ENCODE results near the gene MYH6.
"Not testable (repeated sequence)": the region's sequence is repeated elsewhere in the genome, so short reads cannot be mapped to it uniquely, and the experiment has no call there.

Gene MYH6

DNA sequence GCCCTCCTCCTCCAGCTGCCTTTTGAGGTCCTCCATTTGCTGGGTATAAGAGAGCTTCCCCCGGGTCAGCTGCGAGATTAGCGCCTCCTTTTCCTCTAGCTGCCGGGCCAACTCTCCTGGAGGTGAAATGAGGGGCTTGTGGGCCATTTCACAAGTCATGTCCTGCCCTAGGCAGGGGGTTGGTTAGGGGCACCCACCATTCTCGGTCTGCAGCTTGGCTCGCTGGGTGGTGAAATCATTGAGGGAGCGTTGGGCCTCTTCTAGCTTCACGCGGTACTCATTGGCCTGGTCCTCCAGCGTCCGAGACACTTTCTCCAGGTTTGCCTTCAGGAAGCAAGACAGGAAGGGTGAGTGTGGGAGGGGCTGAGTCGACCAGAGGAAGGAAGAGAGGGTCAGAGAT lies 18.7 kb downstream of the MYH6 start:
- no peak for DNase-seq

DNA sequence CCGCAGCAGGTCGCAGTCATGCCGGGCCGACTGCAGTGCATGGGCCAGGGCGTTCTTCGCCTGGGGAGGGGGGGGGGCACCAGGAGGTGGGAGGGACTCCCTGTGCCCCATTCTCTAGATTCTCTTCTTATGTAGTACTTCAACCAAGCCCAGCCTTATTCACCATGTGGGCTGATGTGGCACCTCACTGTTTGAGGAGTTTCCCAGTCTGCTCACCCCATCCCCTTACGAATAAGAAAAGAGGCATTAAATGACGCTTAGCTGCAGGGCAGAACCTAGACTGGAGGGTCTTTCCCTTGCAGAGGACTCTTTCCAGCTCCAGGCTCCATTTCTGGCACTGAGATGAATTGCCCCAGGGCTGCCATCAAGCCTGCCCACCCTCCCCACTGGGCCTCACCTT lies 19.1 kb downstream of the MYH6 start:
- no peak for DNase-seq

DNA sequence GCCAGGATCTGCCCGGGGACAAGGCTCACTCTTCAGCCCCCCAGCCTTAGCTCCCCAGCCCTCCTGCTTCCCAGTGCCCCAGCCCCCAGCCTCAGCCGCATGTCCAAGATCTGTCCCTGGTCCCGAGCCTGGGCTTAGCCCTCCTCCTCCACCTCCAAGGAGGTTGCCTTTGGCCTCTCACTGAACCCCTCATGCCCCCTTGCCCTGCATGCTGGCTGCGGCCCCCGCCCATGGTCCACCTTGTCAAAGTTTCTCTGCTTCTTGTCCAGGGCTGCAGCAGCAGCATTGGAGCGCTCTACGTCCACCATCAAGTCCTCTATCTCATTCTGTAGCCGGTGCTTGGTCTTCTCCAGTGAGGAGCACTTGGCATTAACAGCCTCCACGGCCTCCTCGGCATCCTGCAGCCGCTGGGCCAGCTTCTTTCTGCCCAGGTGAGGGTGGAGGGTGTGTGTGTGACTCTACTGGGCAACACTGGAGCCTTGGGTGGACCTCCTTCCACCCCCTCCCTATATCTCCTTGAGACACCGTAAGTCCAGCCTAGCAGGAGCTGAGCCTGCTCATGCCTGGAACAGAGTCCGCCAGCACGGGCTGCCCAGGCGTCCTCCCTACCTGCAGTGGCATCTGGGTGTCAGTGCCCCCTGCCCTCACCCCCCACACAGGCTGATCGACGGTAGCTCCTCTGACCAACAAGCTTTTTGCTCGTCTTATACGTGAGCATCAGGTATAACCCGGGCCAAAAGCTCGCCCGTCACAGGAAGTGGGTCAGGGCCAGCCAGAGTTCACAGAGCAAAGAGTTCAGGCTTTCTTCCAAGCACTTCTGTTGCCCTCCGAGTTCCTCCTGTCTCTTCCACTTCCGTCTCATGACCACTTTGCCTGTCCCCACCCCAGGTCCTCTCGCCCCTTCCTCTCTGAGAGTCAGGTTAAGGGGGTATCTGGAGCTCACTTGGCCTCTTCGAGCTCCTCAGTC lies 19.9 kb downstream of the MYH6 start:
- DNase-seq, result no peak

DNA sequence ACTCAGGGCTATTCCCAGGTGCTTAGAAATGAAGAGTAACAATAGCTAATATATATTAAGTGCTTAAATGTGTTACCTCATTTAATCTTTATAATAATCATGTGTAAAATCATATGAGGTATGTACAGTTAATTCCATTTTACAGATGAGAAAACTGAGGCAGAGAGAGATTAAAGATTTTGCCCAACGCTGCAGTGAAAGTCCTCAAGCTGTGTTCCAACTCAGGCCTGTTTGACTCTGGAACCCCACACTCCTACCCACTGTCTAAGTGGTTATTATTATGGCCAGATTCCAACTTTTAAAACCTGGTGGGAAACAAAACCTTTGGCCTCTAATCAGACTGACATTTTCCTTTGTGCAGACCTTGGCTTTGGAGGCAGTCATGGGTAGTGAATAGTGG lies 21.1 kb downstream of the MYH6 start:
- DNase-seq, result no peak

DNA sequence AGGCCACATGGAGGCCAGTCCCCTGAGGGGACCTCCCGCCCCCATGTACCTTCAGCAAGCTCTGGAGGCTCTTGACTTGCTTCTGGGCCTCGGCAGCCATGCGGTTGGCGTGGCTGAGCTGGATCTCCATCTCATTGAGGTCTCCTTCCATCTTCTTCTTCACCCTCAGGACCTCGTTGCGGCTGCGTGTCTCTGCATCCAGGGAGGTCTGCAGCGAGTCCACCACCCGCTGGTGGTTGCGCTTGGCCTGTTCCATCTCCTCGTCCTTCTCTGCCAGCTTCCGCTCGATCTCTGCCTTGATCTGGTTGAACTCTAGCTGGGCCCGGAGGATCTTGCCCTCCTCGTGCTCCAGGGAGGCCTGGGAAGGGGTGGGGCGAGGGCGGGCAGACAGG lies 21.8 kb downstream of the MYH6 start:
- DNase-seq, result not testable (repeated sequence)

DNA sequence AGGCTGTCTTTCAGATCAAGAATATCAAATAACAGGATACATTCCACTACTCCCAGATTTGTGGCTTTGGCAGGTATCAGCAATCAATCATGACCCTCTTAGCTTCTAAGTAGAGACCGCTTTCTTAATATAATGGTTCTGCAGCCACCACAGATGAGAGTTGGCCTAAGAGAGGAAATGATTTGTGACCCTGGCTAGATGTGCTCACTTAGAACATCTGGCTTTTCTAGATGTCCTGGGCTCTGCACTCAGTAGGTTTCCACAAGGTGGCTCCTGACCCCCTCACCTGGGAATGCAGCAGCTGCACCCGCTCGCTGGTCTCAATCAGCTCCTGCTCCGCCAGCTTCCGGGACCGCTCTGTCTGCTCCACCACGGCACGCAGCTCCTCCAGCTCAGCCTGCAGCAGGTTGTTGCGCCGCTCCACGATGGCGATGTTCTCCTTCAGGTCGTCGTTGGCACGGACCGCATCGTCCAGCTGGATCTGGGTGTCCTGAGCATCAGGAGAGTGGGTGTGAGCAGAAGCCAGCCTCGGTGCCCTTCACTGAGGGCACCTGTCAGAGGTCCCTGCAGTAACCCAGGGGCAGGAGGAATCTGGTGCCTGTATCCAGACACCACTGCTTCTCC lies 22.3 kb downstream of the MYH6 start:
- DNase-seq, result no peak

DNA sequence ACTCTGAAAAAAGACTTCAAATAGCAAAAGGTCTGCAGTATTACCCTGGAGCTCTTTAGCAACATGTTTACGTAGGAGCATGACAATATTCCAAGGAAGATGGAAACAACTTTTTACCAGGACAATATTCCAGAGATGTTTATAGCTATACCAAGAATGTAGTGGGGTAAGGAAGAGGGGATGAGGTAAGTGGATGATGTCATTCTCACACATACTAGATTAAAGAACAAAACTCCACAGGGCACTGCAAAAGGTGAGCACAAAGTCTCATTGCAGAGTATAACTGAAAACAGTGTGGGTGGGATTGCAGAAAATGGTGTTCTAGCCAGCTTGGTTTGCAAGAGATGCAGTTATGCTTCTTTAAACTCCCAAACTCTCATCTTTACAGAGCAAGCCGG lies 22.8 kb downstream of the MYH6 start:
- no peak for DNase-seq

DNA sequence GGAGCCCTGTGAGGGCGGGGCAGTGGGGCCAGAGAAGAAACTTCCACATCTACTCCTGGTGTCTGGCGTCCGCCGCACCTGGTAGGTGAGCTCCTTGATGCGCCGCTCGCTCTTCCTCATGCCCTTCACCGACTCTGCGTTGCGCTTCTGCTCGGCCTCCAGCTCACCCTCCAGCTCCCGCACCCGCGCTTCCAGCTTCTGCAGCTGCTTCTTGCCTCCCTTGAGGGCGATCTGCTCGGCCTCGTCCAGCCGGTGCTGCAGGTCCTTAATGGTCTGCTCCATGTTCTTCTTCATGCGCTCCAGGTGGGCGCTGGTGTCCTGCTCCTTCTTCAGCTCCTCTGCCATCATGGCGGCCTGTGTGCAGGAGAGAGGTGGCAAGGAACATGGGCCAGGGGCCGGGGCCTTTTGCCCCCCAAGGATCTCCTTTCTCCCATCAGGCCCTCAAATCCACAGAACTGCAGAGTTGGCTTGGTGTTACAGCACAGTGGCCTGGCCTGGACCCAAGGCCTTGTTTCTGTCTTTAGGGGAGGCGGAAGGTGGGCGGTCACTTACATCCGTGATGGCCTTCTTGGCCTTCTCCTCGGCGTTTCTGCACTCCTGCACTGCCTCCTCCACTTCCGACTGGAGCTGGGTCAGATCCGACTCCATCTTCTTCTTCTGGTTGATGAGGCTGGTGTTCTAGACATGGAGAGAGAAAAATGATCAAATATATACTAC lies 23.6 kb downstream of the MYH6 start:
- no peak for DNase-seq

DNA sequence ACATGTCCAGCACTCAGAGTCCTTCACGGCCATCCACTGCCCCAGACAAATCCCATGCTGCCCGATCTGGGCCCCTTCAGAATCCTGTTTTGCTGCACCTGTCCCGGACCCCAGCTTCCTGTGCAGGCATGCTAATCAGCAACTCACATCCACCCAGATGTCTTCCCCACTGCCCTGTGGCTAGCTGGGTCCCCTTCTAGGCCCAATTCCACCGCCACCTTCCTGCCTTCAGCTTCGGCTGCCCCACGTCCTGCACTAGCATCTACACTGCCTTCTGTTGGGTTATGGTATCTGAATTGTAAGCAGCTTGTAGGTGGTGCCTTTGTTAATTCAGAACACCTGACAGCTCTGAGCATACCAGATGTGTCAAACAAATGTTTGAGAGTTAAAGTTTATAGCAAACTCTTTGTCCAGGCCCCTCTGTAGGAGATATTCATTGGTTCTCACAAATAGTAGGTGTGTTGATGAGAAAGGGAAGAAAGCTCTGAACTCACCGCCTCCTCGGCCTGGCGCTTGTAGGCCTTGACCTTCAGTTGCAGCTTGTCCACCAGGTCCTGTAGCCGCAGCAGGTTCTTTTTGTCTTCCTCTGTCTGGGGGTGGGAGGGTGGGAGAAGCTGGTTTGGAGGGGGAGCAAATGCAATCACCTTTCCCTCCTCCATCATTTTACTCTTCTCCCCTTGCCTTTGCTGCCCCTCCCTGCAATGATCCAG lies 25.2 kb downstream of the MYH6 start:
- DNase-seq, result no peak

DNA sequence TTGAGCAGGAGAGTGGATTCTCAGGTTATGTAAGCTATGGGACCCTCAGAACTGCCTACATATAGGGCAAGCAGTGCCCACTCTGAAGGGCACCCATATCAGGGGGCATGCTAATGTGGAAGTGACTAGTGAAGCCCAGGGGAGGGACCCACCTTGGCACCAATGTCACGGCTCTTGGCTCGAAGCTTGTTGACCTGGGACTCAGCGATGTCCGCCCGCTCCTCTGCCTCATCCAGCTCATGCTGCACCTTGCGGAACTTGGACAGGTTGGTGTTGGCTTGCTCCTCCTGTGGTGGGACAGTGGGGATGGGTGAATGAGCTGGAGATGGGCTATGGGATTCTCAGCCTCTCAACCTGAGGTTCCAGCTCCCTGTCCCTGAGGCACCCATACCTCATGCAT lies 25.8 kb downstream of the MYH6 start:
- no peak for DNase-seq

DNA sequence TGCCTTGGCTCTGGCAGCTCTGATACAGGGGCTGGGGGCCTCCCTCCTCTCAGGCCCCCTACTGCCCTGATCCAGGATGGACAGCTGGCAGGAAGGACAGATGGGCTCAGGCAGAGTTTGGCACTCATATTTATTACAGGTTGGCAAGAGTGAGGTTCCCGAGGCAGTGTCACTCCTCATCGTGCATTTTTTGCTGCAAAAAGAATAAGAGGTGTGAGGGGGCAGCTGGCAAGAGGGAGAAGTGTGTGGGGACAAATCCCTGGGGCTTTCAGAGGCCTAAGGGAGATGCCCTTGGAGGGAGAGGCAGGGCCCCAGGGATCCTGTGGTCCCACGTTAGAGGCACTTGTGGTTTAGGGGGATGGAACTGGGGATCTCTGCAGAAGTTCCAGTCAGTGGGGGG lies 26.2 kb downstream of the MYH6 start:
- DNase-seq, result no peak

DNA sequence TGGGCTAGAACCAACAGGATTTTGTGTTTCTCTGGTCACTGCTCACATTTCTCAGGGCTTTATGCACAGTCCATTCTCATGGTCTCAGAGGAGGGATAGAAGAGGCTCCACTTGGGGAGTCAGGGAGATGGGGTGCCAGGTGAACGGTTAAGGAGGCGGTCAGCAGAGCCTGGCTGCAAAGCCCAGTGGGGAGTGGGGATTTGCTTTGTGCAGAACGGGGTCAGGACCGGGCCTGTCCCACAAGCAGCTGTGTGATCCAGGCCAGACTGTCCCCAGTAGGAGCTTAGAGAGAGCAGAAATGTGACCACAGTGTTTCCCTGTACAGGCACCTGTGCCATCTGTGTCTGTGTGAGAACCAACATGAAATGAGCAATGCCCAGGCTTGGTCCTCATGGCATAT lies 27.1 kb downstream of the MYH6 start:
- DNase-seq, result no peak

DNA sequence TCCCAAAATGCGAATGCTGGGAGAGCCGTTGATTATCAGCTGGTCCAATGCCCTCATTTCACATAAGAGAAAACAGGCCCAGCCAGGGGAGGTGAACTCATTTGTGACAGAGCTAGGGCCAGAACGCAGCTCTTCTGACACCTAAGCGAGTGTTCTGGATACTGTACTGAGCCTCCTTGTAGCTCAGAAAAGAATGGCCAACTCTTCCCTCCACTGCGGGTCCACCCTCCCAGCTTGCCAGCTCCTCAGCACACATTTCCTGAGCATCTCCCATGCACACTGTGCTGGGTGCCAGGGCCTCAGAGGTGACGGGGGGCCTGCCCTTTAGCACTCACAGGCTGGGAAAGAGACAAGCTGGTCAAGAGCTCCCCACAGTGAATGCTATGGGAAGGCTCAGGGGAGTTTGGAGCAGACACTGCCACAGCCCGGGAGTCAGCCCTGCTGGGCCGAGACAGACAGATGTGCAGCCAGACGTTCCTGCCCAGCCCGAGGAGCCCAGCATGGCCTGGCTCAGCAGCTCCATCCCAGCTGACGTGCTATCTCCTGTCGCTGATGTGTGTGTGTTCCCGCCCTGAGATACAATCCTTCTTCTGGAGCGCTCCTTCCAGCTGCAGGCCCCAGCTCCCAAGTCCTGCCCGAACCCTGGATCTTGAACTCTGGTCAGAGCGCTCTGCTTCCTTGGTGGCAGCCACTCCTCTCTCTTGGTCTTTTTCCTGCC lies 27.7 kb downstream of the MYH6 start:
- no peak for DNase-seq

DNA sequence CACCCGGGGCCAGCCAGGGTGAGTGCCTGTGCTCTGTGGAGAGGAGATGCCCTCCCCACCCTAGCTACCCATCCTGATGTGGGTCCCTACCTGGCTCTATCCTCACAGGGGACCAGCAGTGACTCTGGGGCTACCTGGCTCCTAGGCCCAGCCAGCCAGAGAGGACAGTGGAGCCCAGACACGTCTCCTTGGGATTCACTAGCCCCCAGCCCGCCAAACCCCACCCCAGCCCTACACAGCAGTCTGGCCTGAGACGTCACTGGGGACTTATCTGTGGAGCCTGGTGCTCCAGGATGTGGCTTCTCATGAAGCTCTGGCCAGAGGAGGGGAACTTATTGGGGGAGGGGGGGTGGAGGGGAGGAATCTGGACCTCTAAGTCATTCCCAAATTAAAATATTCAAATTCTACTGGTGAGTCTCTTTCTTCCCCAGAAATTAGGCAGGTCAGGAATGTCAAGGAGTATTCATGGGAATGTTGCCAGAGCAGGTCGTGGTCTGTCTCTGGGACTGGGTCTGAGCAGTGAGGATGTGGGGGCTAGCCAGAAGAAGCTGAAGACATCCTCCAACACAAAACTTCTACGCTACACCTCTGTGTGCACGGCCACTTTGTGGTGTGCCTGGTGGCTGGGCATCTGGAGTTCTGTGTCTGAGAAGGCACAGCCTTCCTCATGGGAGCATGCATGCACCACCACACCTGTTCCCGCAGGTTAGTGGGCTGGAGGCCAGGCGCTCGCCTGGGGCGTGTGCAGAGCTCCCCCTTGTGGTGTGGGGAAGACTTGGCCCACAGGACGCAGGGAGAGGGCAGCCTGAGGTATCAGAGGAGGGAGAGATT lies 28.5 kb downstream of the MYH6 start:
- DNase-seq, result no peak

DNA sequence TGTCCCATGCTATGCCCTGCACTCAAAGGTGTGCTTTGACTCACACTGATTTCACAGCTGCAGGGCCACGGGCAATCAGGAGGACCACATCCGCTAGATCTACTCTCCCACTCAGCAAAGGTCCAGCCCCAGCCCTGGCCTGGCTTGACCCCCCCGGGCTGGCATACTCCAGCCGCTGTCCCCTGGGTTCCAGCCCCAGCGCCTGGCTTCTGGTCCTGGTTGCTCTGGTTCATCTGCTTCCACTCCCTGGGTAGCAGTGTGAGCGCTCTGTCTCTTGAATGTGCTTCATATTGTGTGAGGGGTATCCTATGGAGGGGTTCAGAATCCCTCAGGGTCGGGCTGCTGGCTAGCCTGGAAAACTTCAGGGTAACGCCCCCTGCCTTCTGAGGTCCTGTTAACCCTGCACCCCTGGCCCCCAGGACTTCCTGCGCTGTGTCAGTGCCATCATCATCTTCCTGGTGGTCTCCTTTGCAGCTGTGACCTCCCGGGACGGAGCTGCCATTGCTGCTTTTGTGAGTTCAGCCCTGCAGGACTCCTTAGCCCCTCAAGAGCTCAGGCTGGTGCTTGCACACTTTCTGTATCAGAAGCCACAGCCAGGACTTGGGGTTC lies 29.4 kb downstream of the MYH6 start:
- DNase-seq, result no peak

DNA sequence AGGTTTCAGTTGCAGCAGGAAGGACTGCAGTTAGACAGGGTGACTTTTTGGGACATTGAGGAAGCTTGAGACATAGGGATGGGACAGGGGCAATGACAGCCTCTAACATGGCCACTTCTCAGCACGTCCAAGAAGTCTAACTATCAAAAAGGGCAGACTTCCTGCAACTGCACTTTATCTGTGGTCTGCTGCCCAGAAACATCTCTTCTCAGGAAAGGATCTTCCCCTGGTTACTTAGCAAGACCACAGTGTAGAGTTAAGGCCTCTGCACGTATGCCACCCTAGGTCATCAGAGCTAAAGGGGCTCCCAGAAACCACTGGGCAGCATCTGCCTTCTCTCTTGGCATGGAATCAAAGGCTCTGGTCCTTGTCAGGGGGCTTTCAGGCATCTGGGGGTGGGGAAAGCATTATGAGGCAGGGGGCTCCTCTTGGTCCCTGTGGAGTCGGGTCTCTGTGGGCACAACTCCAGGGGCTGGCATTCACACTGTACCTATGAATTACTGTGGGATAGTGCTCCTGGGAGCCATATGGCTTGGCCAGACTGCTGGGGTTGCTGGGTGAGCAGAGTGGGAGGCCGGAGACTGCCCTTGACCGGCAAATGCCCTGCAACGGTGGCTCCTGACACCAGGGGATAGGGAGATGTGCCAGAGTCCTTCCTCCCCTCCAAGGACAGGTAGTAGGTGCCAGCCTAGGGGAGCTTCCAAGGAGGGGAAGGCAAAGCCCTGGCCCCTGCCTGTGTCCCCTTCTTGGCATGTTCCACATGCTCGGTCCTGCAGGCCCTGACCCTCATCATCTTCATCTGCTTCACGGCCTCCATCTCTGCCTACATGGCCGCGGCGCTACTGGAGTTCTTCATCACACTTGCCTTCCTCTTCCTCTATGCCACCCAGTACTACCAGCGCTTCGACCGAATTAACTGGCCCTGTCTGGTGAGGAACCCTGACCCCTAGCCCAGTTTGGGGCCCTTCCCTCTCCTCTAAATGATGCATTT lies 30.2 kb downstream of the MYH6 start:
- no peak for DNase-seq

DNA sequence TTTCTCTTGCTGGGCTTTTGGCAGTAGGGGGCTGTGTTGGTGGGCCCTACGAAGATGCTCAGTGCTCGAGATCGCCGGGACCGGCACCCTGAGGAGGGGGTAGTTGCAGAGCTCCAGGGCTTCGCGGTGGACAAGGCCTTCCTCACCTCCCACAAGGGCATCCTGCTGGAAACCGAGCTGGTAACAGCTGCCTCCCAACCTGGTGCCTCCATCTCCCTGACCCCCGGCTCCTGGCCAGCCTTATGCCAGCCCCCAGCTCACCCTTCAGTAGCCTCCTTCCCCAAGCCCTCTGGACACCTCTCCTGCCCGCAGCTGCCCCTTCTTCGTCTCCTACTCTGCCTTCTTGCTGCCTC lies 30.9 kb downstream of the MYH6 start:
- no peak for DNase-seq

DNA sequence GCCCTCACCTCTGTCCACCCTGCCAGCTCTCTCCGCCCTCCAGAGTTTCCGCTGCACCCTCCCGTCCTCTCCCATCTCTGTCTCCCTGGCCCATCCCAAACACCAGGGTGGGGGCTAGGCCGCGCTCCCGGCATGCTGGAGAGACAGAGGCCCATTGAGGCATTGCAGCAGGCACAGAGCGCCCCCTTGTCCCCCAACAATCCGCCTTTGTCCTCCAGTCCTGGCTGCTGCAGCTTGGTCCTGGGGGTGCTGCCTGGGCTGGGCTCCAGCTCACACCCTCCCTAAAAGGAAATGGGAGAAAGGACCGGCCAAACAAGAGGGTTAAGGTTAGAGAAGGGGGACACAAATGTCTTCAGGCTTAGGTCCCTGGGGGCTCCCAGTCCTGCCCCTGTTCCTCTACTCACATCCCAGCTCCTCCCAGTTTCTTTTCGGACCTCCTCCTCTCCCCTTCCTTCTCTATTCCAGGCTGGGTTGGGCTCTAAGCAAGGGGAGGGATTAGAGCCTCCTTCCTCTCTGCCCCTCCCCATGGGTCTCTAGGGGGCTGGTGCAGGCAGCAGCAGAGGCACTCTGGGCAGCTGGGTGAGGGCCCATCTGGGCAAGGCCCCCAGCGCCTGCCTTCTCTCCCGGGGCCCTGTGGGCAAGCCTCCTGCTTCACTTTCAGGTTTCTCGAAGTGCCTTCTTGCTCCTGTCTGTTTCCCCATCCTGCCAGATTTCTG lies 31.4 kb downstream of the MYH6 start, which contains the start of gene CMTM5:
Gene CMTM5 (plus strand): TSS at position 565 of the 716 bp plus-strand sequence. CDS start 206 bp downstream, outside the sequence.
- DNase-seq, result no peak

Measured in NCI-H2081 treated with DMSO at 0.1 percent for 48 hours (cell line).